ENCODE results near the gene MINPP1.

- TF ChIP-seq POLR2A (IDR thresholded peaks at IDR 0.05): no peak
- TF ChIP-seq CTCF (IDR thresholded peaks at IDR 0.05): no peak
- TF ChIP-seq EP300 (IDR thresholded peaks at IDR 0.05): no peak
Observed at GRCh38 chr10:87600581-87600980, 95.9 kb downstream of the MINPP1 start.

Data from gastroesophageal sphincter (tissue), 3 donors.